Activated CD8-positive, alpha-beta memory T cell treated with anti-CD3 and anti-CD28 coated beads, Interleukin-2, amount 10 ng/mL, durations not matched to agents 7 days and 5 days (primary cell): ENCODE data around the gene LPCAT1. TPM values are rescaled to one million over a fixed set of nuclear protein-coding genes. Genes with fewer than 3 reads are reported as not detected.

Source experiments
- ATAC-seq: fragments of 150-1000 bp; cut with Tn5 transposase; one replicate; pipeline ENCODE4 v1.10.0; 2021; ENCODE audit warnings: moderate library complexity
- CTCF ChIA-PET: fragments of 350-600 bp; sonication (Branson Sonifier 250); formaldehyde crosslinking; loops from one replicate; lab custom pipeline; 2021; ENCODE audit warnings: antibody characterized with exemption; lab: Charles Lee
- DNase-seq: peaks from one replicate; pipeline ENCODE4 v3.0.0-alpha.2; 2020
- H3K27ac Mint-ChIP-seq: one replicate; pipeline ENCODE4 v1.8.0; 2021; ENCODE audit warnings: mild to moderate bottlenecking, mixed read lengths
- H3K27me3 Mint-ChIP-seq: one replicate; pipeline ENCODE4 v1.8.0; 2021; ENCODE audit warnings: mixed read lengths
- H3K36me3 Mint-ChIP-seq: one replicate; pipeline ENCODE4 v1.8.0; 2021; ENCODE audit warnings: mild to moderate bottlenecking, mixed read lengths
- H3K4me1 Mint-ChIP-seq: one replicate; pipeline ENCODE4 v1.8.0; 2021; ENCODE audit warnings: mixed read lengths
- H3K4me3 Mint-ChIP-seq: one replicate; pipeline ENCODE4 v1.8.0; 2021; ENCODE audit warnings: mild to moderate bottlenecking, moderate library complexity, mixed read lengths
- H3K9me3 Mint-ChIP-seq: one replicate; pipeline ENCODE4 v1.8.0; 2022; ENCODE audit warnings: low read depth, mixed read lengths
- total RNA-seq, 2 experiments: library from RNA; stranded (reverse); gene quantifications; one replicate each; pipeline ENCODE4 v1.2.3, GENCODE V29; 2021

LPCAT1 gene
- total RNA-seq, 2 experiments from 2014 or later = 83.8 to 85.3 TPM

DNA sequence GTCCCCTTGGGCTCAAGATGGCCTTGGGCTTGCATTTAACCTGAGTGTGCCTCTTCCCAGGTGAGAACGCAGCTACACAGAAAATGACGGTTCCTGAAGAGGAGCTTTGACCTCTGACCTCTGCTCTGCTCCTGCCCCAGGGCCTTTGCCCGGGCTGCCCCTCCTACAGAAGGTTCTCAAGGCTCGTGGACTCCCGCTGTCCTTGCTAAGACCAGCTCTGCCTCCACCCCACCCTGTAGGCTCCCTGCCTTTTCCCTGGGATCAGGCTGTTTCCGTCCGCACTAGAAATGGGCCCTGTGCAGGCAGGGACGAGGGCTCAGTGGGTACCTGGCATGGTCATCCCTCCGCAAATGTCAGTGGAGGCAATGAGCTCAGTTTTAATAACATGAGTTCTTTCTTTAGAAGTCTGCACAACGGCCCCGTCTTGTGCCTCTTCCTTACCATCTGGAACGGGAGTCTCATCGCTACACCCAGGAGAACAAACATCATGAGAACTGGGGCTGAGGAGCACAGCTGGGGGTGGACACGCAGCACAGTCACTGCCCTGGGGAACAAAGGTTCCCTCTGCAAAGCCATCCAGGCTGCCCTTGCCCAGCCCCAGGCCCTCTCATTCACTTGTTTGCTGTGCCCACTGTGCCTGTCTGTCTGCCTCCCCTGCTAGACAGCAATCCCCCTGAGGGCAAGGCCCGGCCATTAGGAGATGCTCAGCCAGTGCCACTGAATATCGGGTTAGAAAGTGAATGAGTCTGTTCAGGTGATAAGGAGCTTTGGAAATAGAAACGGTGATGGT is 26.7 kb upstream of the LPCAT1 start:
- Mint-ChIP-seq H3K36me3 (no peaks in the 10 kb centered on the region), H3K27ac (no peak overlapping the region), H3K4me3 (no peak overlapping the region), H3K27me3 (no peaks in the 10 kb centered on the region), H3K4me1 (peaks cover 2% of the 10 kb centered on the region), H3K9me3 (no peaks in the 10 kb centered on the region)
- DNase-seq = peak; percentile 18
- no peak for ATAC-seq
- CTCF ChIA-PET = no interaction called here

DNA sequence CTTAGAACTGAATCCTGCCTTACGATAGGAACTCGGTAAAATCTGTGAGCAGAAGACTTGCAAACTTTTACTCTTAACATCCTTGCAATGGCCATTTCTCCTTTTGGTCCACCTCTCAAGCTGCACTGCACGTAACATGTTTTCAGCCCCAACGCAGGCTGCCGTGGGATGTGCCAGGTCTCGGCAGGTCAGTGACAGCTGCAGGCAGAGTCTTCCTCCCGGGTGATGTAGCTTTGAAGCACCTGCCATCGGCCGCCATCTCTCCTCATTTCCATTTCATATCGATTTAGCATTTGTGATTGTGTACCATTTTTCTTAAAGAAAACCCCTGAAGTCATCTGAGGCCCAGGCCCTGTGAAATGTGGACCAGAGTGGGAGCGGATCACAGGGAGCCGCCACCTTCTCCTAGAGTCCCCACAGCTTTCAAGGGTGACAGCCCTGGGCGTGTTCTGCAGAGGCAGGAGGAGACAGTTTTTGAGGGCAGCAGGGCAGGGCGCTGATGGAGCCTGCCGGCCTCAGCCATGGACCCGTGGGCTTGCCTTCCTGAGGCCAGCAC is 25.8 kb upstream of the LPCAT1 start:
- Mint-ChIP-seq H3K9me3 (no peaks in the 10 kb centered on the region), H3K4me1 (peaks cover 3% of the 10 kb centered on the region), H3K36me3 (no peaks in the 10 kb centered on the region), H3K27ac (no peak overlapping the region), H3K4me3 (no peak overlapping the region), H3K27me3 (no peaks in the 10 kb centered on the region)
- DNase-seq = peak; percentile 31
- no peak for ATAC-seq
- CTCF ChIA-PET = no interaction called here

DNA sequence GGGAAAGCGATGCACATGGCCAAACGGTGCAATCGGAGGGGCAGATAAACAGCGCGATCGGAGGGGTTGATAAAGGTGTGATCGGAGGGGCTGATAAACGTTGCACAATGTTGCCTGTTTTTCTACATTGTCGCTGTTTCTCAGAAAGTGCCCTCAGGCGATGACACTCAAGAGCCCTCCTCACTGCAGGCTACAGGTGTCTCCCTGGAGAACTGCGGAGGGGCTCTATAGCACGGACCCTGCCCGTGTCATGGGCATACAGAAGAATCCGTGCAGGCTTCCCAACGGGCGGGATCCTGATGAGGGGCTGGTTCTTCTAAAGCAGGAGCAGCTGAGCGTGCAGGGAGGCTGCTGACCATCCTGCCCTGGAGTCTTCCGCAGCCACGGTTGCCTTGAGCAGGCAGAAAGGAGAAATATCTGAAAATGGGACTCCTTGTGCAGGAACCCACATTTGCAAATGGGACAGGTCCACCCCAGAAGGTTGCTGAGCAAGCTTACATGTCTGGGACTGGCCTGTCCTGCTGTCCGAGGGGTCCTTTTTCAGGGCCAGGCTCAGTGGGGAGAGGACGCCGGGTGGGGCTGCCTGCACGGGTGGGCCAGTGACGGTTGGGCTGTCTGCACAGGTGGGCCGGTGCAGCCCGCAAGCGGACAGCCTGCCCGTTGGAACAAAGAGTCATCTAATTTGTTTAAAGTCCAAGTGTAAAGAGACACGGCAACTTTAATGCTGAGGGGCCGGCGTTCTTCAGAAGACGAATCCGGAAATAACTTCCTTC is 25.1 kb upstream of the LPCAT1 start:
- ATAC-seq (no peak), DNase-seq (peak; percentile 35)
- CTCF ChIA-PET = no interaction called here
- H3K9me3 Mint-ChIP-seq = no peaks in the 10 kb centered on the region
- H3K27ac Mint-ChIP-seq = no peak overlapping the region
- no peaks in the 10 kb centered on the region for H3K27me3 Mint-ChIP-seq
- H3K36me3 Mint-ChIP-seq = no peaks in the 10 kb centered on the region
- H3K4me1 Mint-ChIP-seq = peaks cover 3% of the 10 kb centered on the region
- no peak overlapping the region for H3K4me3 Mint-ChIP-seq

DNA sequence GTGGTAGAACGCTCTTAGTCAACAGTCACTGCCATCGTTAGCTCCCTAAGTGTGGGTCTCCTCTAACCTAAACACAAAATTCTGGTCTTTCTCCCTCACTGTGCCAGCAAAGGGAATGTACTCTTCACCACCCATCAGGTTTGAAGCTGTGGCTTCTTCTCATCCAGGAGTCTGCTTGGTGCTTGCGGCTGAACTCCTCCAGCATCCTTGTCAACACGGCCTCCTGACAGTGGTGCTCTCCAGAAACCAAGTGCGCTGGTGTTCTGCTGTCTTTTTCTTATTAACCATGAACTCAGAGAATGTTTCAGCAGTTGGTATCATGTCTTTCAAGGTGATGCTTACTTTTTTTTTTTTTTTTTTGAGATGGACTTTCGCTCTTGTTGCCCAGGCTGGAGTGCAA is 23.9 kb upstream of the LPCAT1 start:
- ATAC-seq = no peak
- no peak for DNase-seq
- CTCF ChIA-PET = no interaction called here
- Mint-ChIP-seq H3K27me3 (no peaks in the 10 kb centered on the region), H3K4me1 (peaks cover 3% of the 10 kb centered on the region), H3K36me3 (no peaks in the 10 kb centered on the region), H3K4me3 (no peak overlapping the region), H3K9me3 (no peaks in the 10 kb centered on the region), H3K27ac (no peak overlapping the region)

DNA sequence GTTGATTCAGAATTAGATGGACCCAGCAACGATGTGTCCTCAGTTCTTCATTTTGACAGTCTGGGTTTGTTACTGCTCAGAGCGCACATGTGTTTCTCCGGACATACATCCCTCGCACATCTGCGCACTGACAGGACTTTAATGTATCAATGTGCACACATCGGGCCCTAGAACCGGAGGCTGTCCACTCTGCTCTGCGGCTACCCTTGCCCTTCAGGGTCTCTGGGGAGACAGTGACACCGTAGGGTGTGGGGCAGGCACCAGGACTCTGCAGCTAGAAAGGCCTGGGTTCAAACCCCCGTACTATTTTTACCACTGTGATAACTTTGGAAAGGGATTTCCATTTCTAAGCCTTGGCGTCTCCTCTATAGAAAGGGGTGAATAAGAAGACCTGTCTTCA is 23.5 kb upstream of the LPCAT1 start:
- CTCF ChIA-PET = no interaction called here
- Mint-ChIP-seq H3K27me3 (no peaks in the 10 kb centered on the region), H3K36me3 (no peaks in the 10 kb centered on the region), H3K9me3 (no peaks in the 10 kb centered on the region), H3K27ac (no peak overlapping the region), H3K4me1 (peaks cover 3% of the 10 kb centered on the region), H3K4me3 (no peak overlapping the region)
- DNase-seq (peak; percentile 30), ATAC-seq (no peak)

DNA sequence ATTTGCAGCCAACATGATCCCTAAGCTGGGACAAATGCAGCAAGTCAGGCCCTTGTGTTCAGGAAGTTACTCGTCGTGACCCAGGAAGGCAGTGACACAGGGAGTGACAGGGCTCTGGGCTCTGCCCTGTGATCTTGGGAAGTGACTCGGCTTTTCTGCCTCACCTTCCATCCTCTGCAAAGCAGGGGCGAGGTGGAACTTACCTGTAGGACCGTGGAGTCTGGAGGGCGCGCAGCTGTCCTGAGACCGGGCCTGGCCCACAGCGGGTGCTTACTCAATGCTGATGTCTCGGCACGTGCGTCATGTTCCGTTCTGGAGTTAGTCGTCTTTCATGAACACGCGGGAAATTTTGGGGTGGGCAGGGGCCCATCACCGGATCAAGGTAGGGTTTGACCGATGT is 22.8 kb upstream of the LPCAT1 start:
- H3K27ac Mint-ChIP-seq = no peak overlapping the region
- H3K27me3 Mint-ChIP-seq = no peaks in the 10 kb centered on the region
- H3K4me1 Mint-ChIP-seq = peaks cover 3% of the 10 kb centered on the region
- H3K36me3 Mint-ChIP-seq = no peaks in the 10 kb centered on the region
- CTCF ChIA-PET = no interaction called here
- H3K4me3 Mint-ChIP-seq = no peak overlapping the region
- DNase-seq (no peak), ATAC-seq (no peak)
- H3K9me3 Mint-ChIP-seq = no peaks in the 10 kb centered on the region

DNA sequence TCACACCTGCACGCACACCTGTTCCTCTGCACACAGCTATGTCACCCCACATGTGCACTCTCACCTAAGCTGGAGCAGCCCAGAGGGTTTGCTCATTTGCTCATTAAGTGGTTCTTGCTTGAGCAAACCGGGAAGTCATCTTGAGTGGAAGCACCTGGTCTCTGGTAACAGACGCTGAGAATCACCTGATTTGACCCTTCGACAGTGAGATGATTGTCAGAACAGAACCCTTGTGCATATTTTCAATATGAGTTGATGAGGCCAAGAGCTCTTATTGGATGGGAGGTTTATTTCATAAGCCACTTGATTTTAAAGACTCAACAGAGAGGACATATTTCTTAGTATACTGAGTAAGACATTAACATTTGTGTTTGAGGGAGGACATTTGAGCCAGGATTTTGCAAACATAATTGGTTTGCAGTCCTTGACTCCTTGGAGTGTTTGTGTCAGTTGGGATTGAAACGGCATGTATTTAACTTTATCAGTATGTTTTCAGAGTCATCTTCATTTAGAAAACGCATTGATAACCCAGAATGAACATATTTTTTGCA is 22.1 kb upstream of the LPCAT1 start:
- Mint-ChIP-seq H3K27me3 (no peaks in the 10 kb centered on the region), H3K27ac (no peak overlapping the region), H3K4me1 (peaks cover 3% of the 10 kb centered on the region), H3K9me3 (no peaks in the 10 kb centered on the region), H3K4me3 (no peak overlapping the region), H3K36me3 (no peaks in the 10 kb centered on the region)
- DNase-seq = peak; percentile 38
- no peak for ATAC-seq
- CTCF ChIA-PET = interaction anchor here (0.9 kb wide), 1 partner anchor 49 kb away, joined by 3 read pairs; no protein-coding TSS in a partner anchor

DNA sequence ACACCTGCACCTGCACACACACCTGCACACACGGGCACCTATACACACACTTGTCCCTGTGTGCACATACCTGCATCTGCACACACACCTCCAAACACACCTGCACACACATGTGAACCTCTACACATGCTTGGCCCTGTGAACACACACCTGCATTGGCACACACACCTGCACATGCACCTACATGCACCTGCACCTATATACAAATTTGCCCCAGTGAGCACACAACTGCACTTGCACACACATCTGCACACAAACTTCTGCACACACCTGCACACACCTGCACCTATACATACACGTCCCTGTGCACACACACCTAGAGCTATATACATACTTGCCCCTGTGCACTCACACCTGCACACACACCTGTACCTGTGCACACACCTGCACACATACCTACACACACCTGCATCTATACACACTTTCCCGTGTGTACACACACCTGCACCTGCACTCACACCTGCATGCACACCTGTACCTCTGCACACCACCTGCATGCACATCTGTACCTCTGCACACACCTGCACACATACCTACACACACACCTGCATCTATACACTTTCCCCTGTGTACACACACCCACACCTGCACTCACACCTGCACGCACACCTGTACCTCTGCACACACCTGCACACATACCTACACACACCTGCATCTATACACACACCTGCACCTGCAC is 21.5 kb upstream of the LPCAT1 start:
- CTCF ChIA-PET = interaction anchor here (0.9 kb wide), 1 partner anchor 49 kb away, joined by 3 read pairs; no protein-coding TSS in a partner anchor
- no peaks in the 10 kb centered on the region for H3K27me3 Mint-ChIP-seq
- H3K4me1 Mint-ChIP-seq = peaks cover 3% of the 10 kb centered on the region
- ATAC-seq (no peak), DNase-seq (no peak)
- no peak overlapping the region for H3K4me3 Mint-ChIP-seq
- H3K27ac Mint-ChIP-seq = no peak overlapping the region
- H3K36me3 Mint-ChIP-seq = no peaks in the 10 kb centered on the region
- H3K9me3 Mint-ChIP-seq = no peaks in the 10 kb centered on the region

DNA sequence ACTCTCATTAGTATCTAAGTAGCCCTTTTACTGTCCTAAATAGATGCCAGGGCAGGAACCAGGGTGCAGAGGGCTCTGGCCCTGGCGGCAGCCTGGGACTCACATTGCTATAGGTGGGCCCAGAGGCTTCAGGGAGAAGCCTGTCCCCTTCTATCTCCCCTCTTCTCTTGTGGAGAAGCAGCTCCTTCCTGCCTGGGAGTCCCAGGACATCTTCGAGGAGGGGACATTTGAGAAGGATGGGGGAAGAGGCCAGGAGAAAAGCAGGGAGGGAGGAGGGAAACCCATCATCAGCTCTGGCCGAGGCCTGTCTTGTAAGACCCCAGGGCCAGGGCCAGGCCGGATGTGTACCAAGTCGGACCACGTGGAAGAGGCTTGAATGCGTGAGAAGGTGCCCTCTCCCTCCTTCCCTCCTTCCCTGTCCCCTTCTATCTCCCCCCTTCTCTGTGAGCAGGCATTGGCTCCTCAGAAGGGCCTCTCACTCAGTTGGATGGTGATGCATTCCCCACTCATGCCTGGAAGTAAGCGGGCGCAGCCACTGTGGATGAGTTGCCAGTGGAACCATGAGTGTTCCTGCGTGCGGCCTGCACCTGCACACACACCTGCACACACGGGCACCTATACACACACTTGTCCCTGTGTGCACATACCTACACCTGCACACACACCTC is 20.7 kb upstream of the LPCAT1 start:
- DNase-seq (no peak), ATAC-seq (no peak)
- Mint-ChIP-seq H3K9me3 (no peaks in the 10 kb centered on the region), H3K4me3 (no peak overlapping the region), H3K27ac (no peak overlapping the region), H3K27me3 (no peaks in the 10 kb centered on the region), H3K36me3 (no peaks in the 10 kb centered on the region), H3K4me1 (peaks cover 3% of the 10 kb centered on the region)
- CTCF ChIA-PET = no interaction called here

DNA sequence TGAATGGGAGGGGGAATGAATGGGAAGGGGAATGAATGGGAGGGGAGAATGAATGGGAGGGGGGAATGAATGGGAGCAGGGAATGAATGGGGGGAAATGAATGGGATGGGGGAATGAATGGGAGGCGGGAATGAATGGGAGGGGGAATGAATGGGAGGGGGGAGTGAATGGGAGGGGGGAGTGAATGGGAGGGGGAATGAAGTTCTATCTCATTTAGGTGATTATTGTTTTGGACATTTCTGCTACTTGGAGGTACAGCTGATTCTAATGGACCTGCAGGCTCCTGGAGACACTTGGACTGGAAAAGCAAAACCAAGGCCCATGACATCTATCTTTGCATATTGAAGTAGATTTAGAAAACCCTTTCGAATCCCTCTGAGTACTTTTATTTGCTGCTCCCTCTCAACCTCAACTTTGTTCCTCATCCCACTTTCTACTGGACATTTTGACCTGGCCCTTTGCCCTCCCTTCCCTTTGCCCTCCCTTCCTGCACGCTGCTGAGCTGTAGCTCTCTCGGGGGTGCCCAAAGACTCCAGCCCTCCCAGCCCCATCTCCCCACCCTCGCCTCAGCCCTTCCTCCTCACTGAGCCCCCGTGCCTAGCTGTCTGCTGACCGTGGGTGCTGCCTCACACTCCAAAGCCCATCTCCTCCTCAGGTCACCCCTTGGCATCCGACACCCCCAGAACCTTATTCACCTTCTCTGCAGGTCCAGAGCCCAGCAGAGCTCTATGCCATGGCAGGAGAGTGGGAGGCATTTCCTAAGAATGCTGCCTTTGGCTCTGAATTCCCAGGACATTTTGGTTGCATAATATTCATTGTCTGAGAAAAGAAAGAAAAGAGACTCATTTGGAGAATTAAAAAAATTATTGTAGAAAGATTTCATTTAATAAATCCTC is 19.9 kb upstream of the LPCAT1 start:
- CTCF ChIA-PET = no interaction called here

DNA sequence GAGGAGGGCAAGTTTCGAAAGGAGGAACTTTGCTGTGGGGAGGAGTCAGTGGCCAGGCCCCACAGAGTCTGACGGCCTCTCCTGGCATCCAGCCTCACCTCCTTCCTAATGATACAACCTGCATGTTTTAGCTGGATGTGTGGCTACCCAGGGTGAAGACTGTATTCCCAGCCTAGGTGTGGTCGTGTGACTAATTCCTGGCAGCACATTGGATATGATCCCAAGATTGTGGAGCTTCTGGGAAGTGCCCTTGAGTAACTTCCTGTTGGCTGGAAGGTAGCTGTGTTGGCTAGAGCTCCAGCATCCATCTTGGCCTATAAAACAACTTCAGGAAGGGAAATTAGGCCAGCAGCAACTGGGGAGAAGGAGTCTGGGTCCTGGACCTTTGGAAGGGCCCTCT is 19.0 kb upstream of the LPCAT1 start:
- CTCF ChIA-PET = no interaction called here
- no peaks in the 10 kb centered on the region for H3K27me3 Mint-ChIP-seq

More for the DNA sequence above, 19.9 kb upstream of the LPCAT1 start:
- Mint-ChIP-seq H3K27ac (no peak overlapping the region), H3K4me3 (no peak overlapping the region), H3K27me3 (no peaks in the 10 kb centered on the region), H3K36me3 (no peaks in the 10 kb centered on the region), H3K9me3 (no peaks in the 10 kb centered on the region), H3K4me1 (peaks cover 3% of the 10 kb centered on the region)
- ATAC-seq (no peak), DNase-seq (peak; percentile 33)

More for the DNA sequence above, 19.0 kb upstream of the LPCAT1 start:
- H3K9me3 Mint-ChIP-seq = no peaks in the 10 kb centered on the region
- ATAC-seq (no peak), DNase-seq (no peak)
- H3K4me3 Mint-ChIP-seq = no peak overlapping the region
- H3K36me3 Mint-ChIP-seq = no peaks in the 10 kb centered on the region
- no peak overlapping the region for H3K27ac Mint-ChIP-seq
- peaks cover 3% of the 10 kb centered on the region for H3K4me1 Mint-ChIP-seq
